PC-9 (cell line): ENCODE results near the gene PDE4B. TPM values are rescaled to one million over a fixed set of nuclear protein-coding genes. Genes with fewer than 3 reads are reported as not detected.

ENCODE experiments used
- BruUV-seq: library from RNA; stranded (reverse); fragments of 400-500 nt; replicated peaks from 2 replicates; lab custom pipeline; 2021; lab: Mats Ljungman, UMichigan
- CTCF ChIA-PET: fragments of 300-600 bp; sonication (Branson Sonifier 250); formaldehyde crosslinking; loops from one replicate; lab custom pipeline; 2022; ENCODE audit warnings: antibody characterized with exemption; lab: Charles Lee
- POLR2A ChIA-PET: fragments of 300-600 bp; sonication (Branson Sonifier 250); formaldehyde crosslinking; loops from one replicate; lab custom pipeline; 2022; ENCODE audit warnings: antibody characterized with exemption; ENCODE audit not compliant: unreplicated experiment; lab: Charles Lee
- DNase-seq, 2 experiments: peaks; one replicate each; pipeline versions ENCODE4 v3.0.0 to v3.0.0-alpha.2; 2015 to 2022; ENCODE audit warnings: mixed read lengths in 1 of 2
- H2AFZ ChIP-seq: fragments of 200-600 bp; sonication (generic); 2 replicates; pipeline ENCODE4 v1.8.1; 2017; ENCODE audit warnings: antibody characterized with exemption
- H3F3A ChIP-seq: fragments of 200-600 bp; sonication (generic); 2 replicates; pipeline ENCODE4 v1.8.1; 2017; ENCODE audit warnings: antibody characterized with exemption, mild to moderate bottlenecking, low read depth; ENCODE audit not compliant: insufficient read depth
- H3K27ac ChIP-seq: fragments of 200-600 bp; sonication (generic); 2 replicates; pipeline ENCODE4 v1.6.1; 2016; ENCODE audit warnings: mixed run types
- H3K27me3 ChIP-seq: fragments of 200-600 bp; sonication (generic); 2 replicates; pipeline ENCODE4 v1.6.1; 2016; ENCODE audit warnings: low read depth, mixed run types; ENCODE audit not compliant: insufficient read depth
- H3K36me3 ChIP-seq: fragments of 200-600 bp; sonication (generic); 2 replicates; pipeline ENCODE4 v1.6.1; 2016; ENCODE audit warnings: low read depth, mixed run types
- H3K4me1 ChIP-seq: fragments of 200-600 bp; sonication (generic); replicated peaks from 2 replicates; pipeline ENCODE4 v1.6.1; 2016; ENCODE audit warnings: mixed run types; ENCODE audit not compliant: insufficient read depth
- H3K4me2 ChIP-seq: fragments of 200-600 bp; sonication (generic); 2 replicates; pipeline ENCODE4 v1.6.1; 2017; ENCODE audit warnings: mixed run types
- H3K4me3 ChIP-seq: fragments of 200-600 bp; sonication (generic); 2 replicates; pipeline ENCODE4 v1.6.1; 2016; ENCODE audit warnings: mixed run types
- H3K79me2 ChIP-seq: fragments of 200-600 bp; sonication (generic); 2 replicates; pipeline ENCODE4 v1.6.1; 2017; ENCODE audit warnings: low read depth, mixed run types
- H3K9me2 ChIP-seq: fragments of 200-600 bp; sonication (generic); 2 replicates; pipeline ENCODE4 v1.8.1; 2017; ENCODE audit warnings: mild to moderate bottlenecking; ENCODE audit not compliant: insufficient read depth
- H3K9me3 ChIP-seq: fragments of 200-600 bp; sonication (generic); 2 replicates; pipeline ENCODE4 v1.8.1; 2016; ENCODE audit warnings: low read depth; ENCODE audit not compliant: insufficient read depth
- H4K20me1 ChIP-seq: fragments of 200-600 bp; sonication (generic); 2 replicates; pipeline ENCODE4 v1.8.1; 2017; ENCODE audit not compliant: insufficient read depth
- CTCF ChIP-seq: fragments of 200-600 bp; sonication (generic); conservative IDR thresholded peaks from 2 replicates; pipeline ENCODE4 v1.6.1; 2017; ENCODE audit warnings: mixed run types, antibody characterized with exemption, mild to moderate bottlenecking, moderate library complexity
- EZH2 ChIP-seq: fragments of 200-600 bp; sonication (generic); IDR thresholded peaks from 2 replicates; pipeline ENCODE4 v1.8.0; 2017; ENCODE audit warnings: antibody characterized with exemption, low read depth
- intact Hi-C: fragments of 100-400 bp; cut with micrococcal nuclease; formaldehyde crosslinking; loops from one replicate; pipeline ENCODE4 v1.10.0; 2022; ENCODE audit not compliant: unreplicated experiment
- total RNA-seq: library from RNA; stranded (reverse); gene quantifications from 2 replicates; pipeline ENCODE4 v1.2.3, GENCODE V29; 2021

Gene PDE4B
- total RNA-seq, 1 experiment from 2014 or later: 1.3 TPM

GRCh38 chr1:66035616-66036245 lies 243.0 kb downstream of the PDE4B start:
- intact Hi-C loops: no loop called here
- Histone ChIP-seq H3K4me3 (no peak overlapping the region), H3K4me2 (no peak overlapping the region), H4K20me1 (no peaks in the 10 kb centered on the region), H3K27me3 (no peaks in the 10 kb centered on the region), H3F3A (no peaks in the 10 kb centered on the region), H2AFZ (no peak overlapping the region), H3K27ac (no peak overlapping the region), H3K79me2 (no peaks in the 10 kb centered on the region), H3K36me3 (no peaks in the 10 kb centered on the region), H3K9me2 (no peaks in the 10 kb centered on the region), H3K9me3 (no peaks in the 10 kb centered on the region), H3K4me1 (no peaks in the 10 kb centered on the region)
- TF ChIP-seq CTCF: no peak
- TF ChIP-seq EZH2: no peak
- no TSS peak for BruUV-seq
- CTCF ChIA-PET: no interaction called here
- DNase-seq: no peak
- POLR2A ChIA-PET: no interaction called here

DNA sequence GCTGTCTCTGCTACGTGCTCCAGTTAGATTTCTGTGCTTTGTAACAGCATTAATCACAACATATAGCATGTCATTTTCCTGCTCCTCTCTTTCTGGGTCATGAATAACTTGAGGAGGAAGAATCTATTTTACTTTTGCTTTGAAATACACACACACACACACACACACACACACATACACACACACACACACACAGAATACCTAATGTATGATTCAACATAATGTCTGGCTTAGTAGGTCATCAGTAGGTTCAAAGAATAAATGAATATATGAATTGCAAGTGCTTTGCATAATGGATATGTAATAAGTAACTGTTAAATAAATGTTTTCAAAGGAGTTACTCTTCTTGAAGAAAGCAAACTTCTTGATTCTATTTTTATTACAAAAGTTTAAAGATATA lies 249.0 kb downstream of the PDE4B start:
- Histone ChIP-seq H3K9me2 (no peaks in the 10 kb centered on the region), H3K9me3 (no peaks in the 10 kb centered on the region), H4K20me1 (no peaks in the 10 kb centered on the region), H3K4me1 (no peaks in the 10 kb centered on the region), H3K36me3 (no peaks in the 10 kb centered on the region), H3K4me2 (no peak overlapping the region), H3K79me2 (no peaks in the 10 kb centered on the region), H3K27ac (no peak overlapping the region), H2AFZ (no peak overlapping the region), H3K27me3 (no peaks in the 10 kb centered on the region), H3F3A (no peaks in the 10 kb centered on the region), H3K4me3 (no peak overlapping the region)
- POLR2A ChIA-PET: interaction anchor here (0.6 kb wide), 1 partner anchor 69 kb away, joined by 3 read pairs; no protein-coding TSS in a partner anchor
- TF ChIP-seq EZH2: no peak
- TF ChIP-seq CTCF: no peak
- CTCF ChIA-PET: no interaction called here
- BruUV-seq: no TSS peak
- intact Hi-C loops: no loop called here
- no peak for DNase-seq

- Histone ChIP-seq H2AFZ (no peak overlapping the region), H3K4me3 (no peak overlapping the region), H3K4me2 (no peak overlapping the region), H3K36me3 (no peaks in the 10 kb centered on the region), H3K27me3 (no peaks in the 10 kb centered on the region), H3K27ac (no peak overlapping the region), H3K9me2 (no peaks in the 10 kb centered on the region), H4K20me1 (no peaks in the 10 kb centered on the region), H3F3A (no peaks in the 10 kb centered on the region), H3K79me2 (no peaks in the 10 kb centered on the region), H3K4me1 (no peaks in the 10 kb centered on the region), H3K9me3 (no peaks in the 10 kb centered on the region)
- POLR2A ChIA-PET: no interaction called here
- intact Hi-C loops: no loop called here
- CTCF ChIA-PET: no interaction called here
- no peak for DNase-seq
- BruUV-seq: no TSS peak
- TF ChIP-seq EZH2: no peak
- no peak for TF ChIP-seq CTCF
Observed at GRCh38 chr1:66043186-66043585, 250.5 kb downstream of the PDE4B start.
